GM10266 (cell line): ENCODE data around the gene DHX29.

Experiments
- DNase-seq: peaks from one replicate; pipeline ENCODE4 v3.0.0; 2012; ENCODE audit errors: extremely low spot score
- TF ChIP-seq, protein P1 (sequence below): IDR thresholded peaks from 2 replicates; pipeline ENCODE4 v1.5.1; 2012; ENCODE audit warnings: mild to moderate bottlenecking, low read depth; ENCODE audit not compliant: control insufficient read depth, insufficient read depth; ENCODE audit errors: missing control alignments

Gene DHX29

DNA sequence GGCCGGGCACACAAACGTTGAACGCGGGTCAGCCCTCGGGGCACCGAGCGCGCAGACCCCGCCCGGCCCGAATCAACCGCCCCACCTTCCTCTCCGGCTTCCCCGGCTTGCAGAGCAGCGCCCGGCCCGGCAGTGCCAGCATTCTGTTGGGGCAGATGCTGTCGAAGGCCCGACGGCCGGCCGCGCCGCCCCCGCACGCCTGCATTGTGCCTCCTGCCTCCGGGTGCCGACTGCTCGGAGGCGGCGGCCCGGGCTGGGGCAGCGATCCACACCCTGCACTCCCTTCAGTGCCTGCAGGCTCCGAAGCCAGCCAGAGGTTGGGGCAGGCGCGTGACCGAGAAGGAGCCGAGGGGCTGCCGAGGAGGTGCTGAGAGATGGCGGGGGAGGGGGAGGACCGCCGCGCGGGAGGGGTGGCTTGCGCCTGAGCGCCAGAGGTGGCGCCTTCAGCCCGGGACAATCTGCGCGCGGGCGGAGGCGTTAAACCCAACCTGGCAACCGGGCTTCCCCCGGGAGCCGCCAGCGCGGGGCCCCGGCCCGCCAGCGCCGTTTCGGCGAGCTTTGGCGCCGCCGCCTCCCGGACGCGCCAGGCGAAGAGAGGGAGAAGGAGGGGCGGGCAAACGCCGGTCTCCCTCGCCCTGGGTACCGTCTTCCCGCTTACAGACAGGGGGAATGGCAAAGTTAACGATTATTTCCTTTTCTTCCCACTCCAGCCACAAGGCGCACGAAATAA lies 80.4 kb downstream of the DHX29 start, which contains the start of gene MCIDAS:
Gene MCIDAS, minus strand, starts transcription at position 382 of the 730 bp plus-strand sequence. Its CDS starts 177 bp downstream, at position 205.
- peak; percentile 88 for DNase-seq
- TF ChIP-seq, protein P1, sequence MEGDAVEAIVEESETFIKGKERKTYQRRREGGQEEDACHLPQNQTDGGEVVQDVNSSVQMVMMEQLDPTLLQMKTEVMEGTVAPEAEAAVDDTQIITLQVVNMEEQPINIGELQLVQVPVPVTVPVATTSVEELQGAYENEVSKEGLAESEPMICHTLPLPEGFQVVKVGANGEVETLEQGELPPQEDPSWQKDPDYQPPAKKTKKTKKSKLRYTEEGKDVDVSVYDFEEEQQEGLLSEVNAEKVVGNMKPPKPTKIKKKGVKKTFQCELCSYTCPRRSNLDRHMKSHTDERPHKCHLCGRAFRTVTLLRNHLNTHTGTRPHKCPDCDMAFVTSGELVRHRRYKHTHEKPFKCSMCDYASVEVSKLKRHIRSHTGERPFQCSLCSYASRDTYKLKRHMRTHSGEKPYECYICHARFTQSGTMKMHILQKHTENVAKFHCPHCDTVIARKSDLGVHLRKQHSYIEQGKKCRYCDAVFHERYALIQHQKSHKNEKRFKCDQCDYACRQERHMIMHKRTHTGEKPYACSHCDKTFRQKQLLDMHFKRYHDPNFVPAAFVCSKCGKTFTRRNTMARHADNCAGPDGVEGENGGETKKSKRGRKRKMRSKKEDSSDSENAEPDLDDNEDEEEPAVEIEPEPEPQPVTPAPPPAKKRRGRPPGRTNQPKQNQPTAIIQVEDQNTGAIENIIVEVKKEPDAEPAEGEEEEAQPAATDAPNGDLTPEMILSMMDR: peak; percentile 37

DNA sequence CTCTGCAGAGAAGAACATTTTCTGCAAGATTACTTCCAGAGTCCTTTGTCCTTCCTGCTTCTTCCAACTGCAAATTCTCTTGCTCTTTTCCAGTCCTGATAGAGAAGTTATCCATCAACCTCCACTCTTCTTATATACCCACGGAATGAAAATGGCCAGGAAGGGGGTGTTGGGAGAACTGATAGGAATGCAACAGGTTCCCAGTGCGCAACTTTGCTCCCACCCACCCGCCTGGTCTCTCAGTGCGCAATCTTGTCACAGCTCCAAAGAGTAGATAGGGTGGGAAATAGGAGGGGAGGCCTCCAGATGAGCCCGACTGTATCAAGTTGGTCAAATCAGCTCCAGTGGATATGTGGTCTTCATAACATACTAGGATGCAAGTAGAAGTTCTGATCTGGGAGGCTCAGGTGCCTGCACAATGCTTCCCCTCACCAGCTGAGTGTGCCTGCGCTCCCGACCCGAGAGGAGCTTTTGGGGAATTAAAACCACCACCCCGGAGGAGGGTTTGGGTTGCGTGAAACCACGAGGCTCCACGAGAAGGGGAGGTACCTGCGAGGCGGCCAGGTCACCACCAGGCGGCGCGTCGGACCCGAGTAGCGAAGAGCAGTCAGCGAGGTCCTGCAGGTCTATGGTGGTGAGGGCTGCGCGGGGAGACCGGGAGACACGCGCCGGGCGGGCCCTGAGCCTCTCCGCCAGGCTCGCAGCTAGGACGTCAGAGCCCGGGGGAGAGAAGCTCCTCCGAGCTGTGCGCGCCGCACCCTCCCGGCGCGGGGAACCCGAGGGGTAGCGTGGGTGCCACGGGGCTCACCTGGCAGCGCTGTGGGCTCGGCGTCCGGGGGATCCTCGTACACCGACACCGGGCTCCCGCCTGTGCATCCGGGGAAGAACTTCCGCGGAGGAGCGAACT lies 81.2 kb downstream of the DHX29 start:
- peak; percentile 86 for DNase-seq
- TF ChIP-seq, protein P1: peak; percentile 87

DNA sequence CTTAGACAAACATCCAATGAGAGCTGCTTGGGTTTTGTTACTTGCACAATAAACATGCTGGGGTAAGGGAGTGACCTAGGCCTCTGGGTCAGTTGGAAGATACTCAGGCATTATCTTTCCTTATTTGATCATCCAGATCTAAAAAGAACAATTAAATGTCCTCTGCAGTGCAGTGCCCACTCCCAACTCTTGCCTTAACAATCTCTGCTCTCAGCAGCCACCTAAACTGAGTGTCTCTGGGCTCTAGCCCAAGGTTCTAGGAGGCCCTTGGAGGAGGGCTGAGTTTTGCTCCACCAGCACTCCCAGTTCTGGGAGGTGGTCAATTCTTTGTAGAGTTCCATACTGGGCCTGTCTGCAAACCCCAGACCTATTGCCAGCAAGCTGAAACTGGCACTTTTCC lies 82.1 kb downstream of the DHX29 start:
- TF ChIP-seq, protein P1: no peak
- peak; percentile 40 for DNase-seq

DNA sequence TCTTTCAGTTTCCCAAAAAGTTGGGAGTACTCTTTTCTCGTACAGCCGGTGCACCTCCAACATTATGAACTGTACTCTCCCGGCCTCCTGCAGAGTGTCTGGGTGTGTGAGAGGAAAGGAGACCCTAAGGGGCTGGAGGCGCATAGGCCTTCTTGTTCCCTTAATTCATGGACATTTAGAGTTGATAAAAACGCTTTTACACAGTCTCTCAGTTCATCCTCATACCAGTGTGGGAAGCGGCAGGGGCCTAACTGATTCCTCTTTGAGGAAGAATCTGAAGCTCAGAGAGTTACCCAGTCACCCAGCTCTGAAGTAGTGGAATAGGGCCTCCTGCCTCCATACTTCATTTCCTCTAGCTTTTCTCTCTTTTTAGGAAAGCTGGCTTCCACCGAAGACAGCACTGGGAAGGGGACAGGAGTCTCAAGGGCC lies 83.7 kb downstream of the DHX29 start:
- TF ChIP-seq, protein P1: no peak
- DNase-seq: no peak

DNA sequence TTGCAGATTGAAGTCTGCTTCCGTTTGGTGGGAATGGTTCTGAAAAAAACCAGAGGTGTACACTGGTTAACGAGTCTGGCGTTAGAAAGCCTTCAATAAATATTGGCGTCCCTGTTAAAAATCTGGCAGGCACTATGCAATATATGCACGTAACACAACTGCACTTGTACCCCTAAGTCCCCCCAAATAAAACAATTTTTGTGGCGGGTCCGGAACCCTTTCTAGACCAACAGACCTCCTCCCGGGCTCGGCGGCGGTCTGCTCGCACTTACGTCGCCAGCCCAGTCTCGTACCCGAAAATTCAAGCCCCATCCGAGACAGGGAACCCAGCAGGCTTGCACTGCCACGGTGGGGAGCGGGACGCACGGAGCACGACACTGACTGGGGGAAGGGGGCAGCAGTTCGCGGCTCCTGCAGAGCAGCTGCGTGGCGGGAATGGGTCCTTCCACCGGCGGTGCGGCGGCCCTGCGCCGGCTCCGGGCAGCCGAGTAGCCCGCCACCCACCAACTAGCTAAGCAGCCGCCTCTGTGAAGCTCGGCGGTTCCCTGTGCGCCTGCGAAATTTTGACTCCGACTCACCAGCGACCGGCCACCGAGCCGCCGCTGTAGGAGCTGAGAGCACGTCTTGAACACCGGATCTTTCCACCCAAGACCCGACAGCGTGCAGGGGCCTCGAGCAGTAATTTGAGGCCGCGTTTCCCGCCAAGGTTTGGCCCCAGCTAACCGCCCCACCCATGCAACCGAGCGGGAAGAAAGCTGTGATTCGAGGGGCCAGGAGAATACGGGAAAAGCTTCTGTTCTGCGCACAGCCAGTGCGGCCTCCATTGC lies 84.3 kb downstream of the DHX29 start:
- DNase-seq: peak; percentile 24

More for the DNA sequence above, 84.3 kb downstream of the DHX29 start:
- TF ChIP-seq, protein P1: no peak
